Astrocyte (in vitro differentiated cells and primary cell): ENCODE data around the gene FAM8A1.

Experiments
- EZH2 ChIP-seq: IDR thresholded peaks from 2 replicates; pipeline ENCODE4 v1.6.1; 2012; ENCODE audit warnings: mild to moderate bottlenecking, low read length, inconsistent platforms; ENCODE audit not compliant: insufficient read depth
- TF ChIP-seq, protein P1 (sequence below): IDR thresholded peaks from 2 replicates; pipeline ENCODE4 v1.5.1; 2011; ENCODE audit warnings: low read depth, mild to moderate bottlenecking, inconsistent platforms, low read length, moderate library complexity; ENCODE audit not compliant: insufficient read depth

DNA sequence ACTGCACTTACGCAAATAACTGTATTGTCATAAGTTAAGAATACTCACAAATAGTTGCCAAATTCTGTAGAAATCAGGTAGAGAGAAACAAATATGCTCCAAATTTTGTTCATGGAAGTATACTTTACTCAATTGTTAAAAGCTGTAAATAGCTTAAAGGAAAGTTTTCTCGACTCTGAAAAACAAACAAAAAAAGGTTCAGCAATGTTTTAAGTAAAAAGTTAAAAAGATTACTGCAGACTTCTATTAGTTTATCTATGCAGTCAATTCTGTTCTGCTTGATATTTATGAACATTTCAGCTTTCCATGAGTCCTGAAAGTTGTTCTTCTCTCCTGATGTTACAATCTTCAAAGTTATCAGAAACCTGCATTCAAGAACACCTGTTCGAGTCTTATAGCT lies 37.5 kb upstream of the FAM8A1 start:
- TF ChIP-seq, protein P1, sequence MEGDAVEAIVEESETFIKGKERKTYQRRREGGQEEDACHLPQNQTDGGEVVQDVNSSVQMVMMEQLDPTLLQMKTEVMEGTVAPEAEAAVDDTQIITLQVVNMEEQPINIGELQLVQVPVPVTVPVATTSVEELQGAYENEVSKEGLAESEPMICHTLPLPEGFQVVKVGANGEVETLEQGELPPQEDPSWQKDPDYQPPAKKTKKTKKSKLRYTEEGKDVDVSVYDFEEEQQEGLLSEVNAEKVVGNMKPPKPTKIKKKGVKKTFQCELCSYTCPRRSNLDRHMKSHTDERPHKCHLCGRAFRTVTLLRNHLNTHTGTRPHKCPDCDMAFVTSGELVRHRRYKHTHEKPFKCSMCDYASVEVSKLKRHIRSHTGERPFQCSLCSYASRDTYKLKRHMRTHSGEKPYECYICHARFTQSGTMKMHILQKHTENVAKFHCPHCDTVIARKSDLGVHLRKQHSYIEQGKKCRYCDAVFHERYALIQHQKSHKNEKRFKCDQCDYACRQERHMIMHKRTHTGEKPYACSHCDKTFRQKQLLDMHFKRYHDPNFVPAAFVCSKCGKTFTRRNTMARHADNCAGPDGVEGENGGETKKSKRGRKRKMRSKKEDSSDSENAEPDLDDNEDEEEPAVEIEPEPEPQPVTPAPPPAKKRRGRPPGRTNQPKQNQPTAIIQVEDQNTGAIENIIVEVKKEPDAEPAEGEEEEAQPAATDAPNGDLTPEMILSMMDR, result no peak
- TF ChIP-seq EZH2, result no peak
